T-cell (primary cell): ENCODE measurements around the gene HAPLN3. TPM values are rescaled to one million over a fixed set of nuclear protein-coding genes. Genes with fewer than 3 reads are reported as not detected.

Source experiments
- ATAC-seq, 4 experiments: fragments of 200-7000 bp in 3 of 4; fragments of 150-1000 bp in 1 of 4; cut with Tn5 transposase; replicated peaks in 1 of 4; 1 replicate in 3 of 4; 2 replicates in 1 of 4; pipeline ENCODE4 v1.10.0; 2021; ENCODE audit warnings: moderate library complexity in 3 of 4, mild to moderate bottlenecking in 2 of 4, moderate number of reproducible peaks in 1 of 4
- CTCF ChIA-PET, 2 donors: fragments of 300-600 bp; sonication (Branson Sonifier 250); formaldehyde crosslinking; loops; one replicate each; lab custom pipeline; 2022; ENCODE audit warnings: antibody characterized with exemption in 2 of 2; lab: Charles Lee
- POLR2A ChIA-PET, 2 donors: fragments of 300-600 bp; sonication (Branson Sonifier 250); formaldehyde crosslinking; loops; one replicate each; lab custom pipeline; 2022; ENCODE audit warnings: antibody characterized with exemption in 2 of 2; lab: Charles Lee
- DNase-seq, 35 experiments: peaks; one replicate each; pipeline versions ENCODE4 v3.0.0 to v3.0.0-alpha.2; 2013 to 2023
- H3K27ac ChIP-seq: one replicate; pipeline ENCODE4 v1.5.1; 2013; ENCODE audit warnings: low read length
- H3K27me3 ChIP-seq, 2 experiments: replicated peaks in 1 of 2; 1 replicate in 1 of 2; 2 replicates in 1 of 2; pipeline versions ENCODE4 v1.6.1 to v1.7.0; 2013; ENCODE audit warnings: low read length in 1 of 2, mixed read lengths in 1 of 2; ENCODE audit not compliant: control insufficient read depth in 2 of 2, insufficient read depth in 2 of 2; ENCODE audit errors: extremely low read depth in 1 of 2
- H3K36me3 ChIP-seq, 2 donors: 1 replicate in 1 of 2; 2 replicates in 1 of 2; pipeline versions ENCODE4 v1.6.1 to v1.7.0; 2013; ENCODE audit warnings: low read length in 1 of 2; ENCODE audit not compliant: control insufficient read depth in 2 of 2, insufficient read depth in 1 of 2; ENCODE audit errors: extremely low read depth in 1 of 2
- H3K4me1 ChIP-seq, 2 experiments: 1 replicate in 1 of 2; 2 replicates in 1 of 2; pipeline versions ENCODE4 v1.6.1 to v1.7.0; 2013; ENCODE audit warnings: low read length in 2 of 2, mixed read lengths in 1 of 2; ENCODE audit not compliant: insufficient read depth in 2 of 2, control insufficient read depth in 1 of 2; ENCODE audit errors: extremely low read depth in 1 of 2
- H3K4me3 ChIP-seq, 2 donors: 1 replicate in 1 of 2; 2 replicates in 1 of 2; pipeline versions ENCODE4 v1.5.1 to v1.7.0; 2013; ENCODE audit warnings: mild to moderate bottlenecking in 2 of 2, low read length in 1 of 2, moderate library complexity in 1 of 2; ENCODE audit not compliant: control insufficient read depth in 1 of 2; ENCODE audit errors: extremely low read depth in 1 of 2
- H3K9me3 ChIP-seq: 2 replicates; pipeline ENCODE4 v1.7.0; 2013
- H3K27ac Mint-ChIP-seq, 2 donors: one replicate each; pipeline ENCODE4 v1.8.0; 2020 to 2021; ENCODE audit warnings: mild to moderate bottlenecking in 2 of 2, mixed read lengths in 2 of 2
- H3K27me3 Mint-ChIP-seq, 2 donors: one replicate each; pipeline ENCODE4 v1.8.0; 2021 to 2022; ENCODE audit warnings: mixed read lengths in 2 of 2
- H3K36me3 Mint-ChIP-seq: one replicate; pipeline ENCODE4 v1.8.0; 2021; ENCODE audit warnings: mixed read lengths
- H3K4me1 Mint-ChIP-seq, 3 donors: one replicate each; pipeline ENCODE4 v1.8.0; 2020 to 2022; ENCODE audit warnings: mixed read lengths in 3 of 3, mild to moderate bottlenecking in 1 of 3
- H3K4me3 Mint-ChIP-seq, 3 donors: one replicate each; pipeline ENCODE4 v1.8.0; 2020 to 2022; ENCODE audit warnings: mild to moderate bottlenecking in 3 of 3, mixed read lengths in 3 of 3, moderate library complexity in 3 of 3
- H3K9me3 Mint-ChIP-seq, 3 donors: one replicate each; pipeline ENCODE4 v1.8.0; 2020 to 2022; ENCODE audit warnings: mixed read lengths in 3 of 3
- WGBS: methylation state at CpG from one replicate; pipeline ENCODE4 v1.1.5; 2013; ENCODE audit warnings: missing lambda C conversion rate; ENCODE audit not compliant: insufficient coverage; 5-methylcytosine and 5-hydroxymethylcytosine counted together
- total RNA-seq, 35 experiments: library from RNA in 6 of 35; stranded (reverse) in 6 of 35; fragments of 120-200 nt in 1 of 35; gene quantifications; one replicate each; pipeline versions ENCODE4 v1.2.1 to v1.2.4 and lab custom pipeline; 2013 to 2026

The HAPLN3 gene
- total RNA-seq, 5 donors from 2014 or later (not counting 1 experiment from before 2014, with no cell fraction given) = 86.2 to 187 (median 156) TPM

GRCh38 chr15:88839961-88840360, 55.4 kb downstream of the HAPLN3 start:
- Mint-ChIP-seq H3K9me3 (no peaks in the 10 kb centered on the region), H3K27me3 (peaks cover 5 to 7% of the 10 kb centered on the region in 2 donors), H3K4me3 (no peak overlapping the region), H3K27ac (no peak overlapping the region), H3K36me3 (no peaks in the 10 kb centered on the region), H3K4me1 (peaks cover 0 to 2% (median 0%) of the 10 kb centered on the region in 3 donors)
- ChIA-PET CTCF (interaction anchor here in 1 of 2 donors (0.5 kb wide), 1 partner anchor 13 kb away, joined by 3 read pairs; no protein-coding TSS in a partner anchor), POLR2A (interaction anchor here in 1 of 2 donors (0.5 kb wide), 1 partner anchor 371 kb away, joined by 7 read pairs; no protein-coding TSS in a partner anchor)
- WGBS = 81% methylated on average over 14 of the region's 16 CpGs
- ATAC-seq (no peak), DNase-seq (no peak)
- Histone ChIP-seq H3K27me3 (peaks cover 0 to 19% of the 10 kb centered on the region in 2 experiments), H3K9me3 (no peaks in the 10 kb centered on the region), H3K4me1 (no peaks in the 10 kb centered on the region), H3K27ac (no peak overlapping the region), H3K36me3 (no peaks in the 10 kb centered on the region), H3K4me3 (no peak overlapping the region)

DNA sequence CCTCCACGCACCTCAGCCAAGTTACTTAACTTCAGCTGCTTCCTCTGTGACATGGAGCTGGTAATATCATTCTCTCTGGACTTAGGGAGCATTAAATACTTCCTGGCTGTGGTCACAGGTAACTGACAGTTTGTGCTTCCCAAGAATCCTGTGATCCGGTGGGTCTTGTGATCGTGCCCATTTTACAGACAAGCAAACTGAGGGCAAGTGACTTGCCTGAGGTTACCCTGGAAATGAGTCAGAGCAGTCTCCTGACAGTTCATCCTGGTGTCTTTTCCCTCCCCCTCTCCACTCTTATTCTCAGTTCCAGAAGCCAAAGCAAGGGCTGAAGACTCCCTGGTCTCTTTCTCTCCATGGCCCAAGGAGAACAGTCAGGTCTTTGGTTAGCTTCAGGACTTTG, 56.2 kb downstream of the HAPLN3 start:
- no peak for ATAC-seq

GRCh38 chr15:88838667-88839066, 56.7 kb downstream of the HAPLN3 start:
- H3K27me3 ChIP-seq = peaks cover 0 to 17% of the 10 kb centered on the region in 2 experiments
- DNase-seq (no peak), ATAC-seq (no peak)
- Mint-ChIP-seq H3K27me3 (peaks cover 5 to 7% of the 10 kb centered on the region in 2 donors), H3K36me3 (no peaks in the 10 kb centered on the region), H3K27ac (no peak overlapping the region), H3K9me3 (no peaks in the 10 kb centered on the region), H3K4me1 (peaks cover 0 to 4% (median 2%) of the 10 kb centered on the region in 3 donors), H3K4me3 (no peak overlapping the region)
- H3K4me3 ChIP-seq = no peak overlapping the region
- no peaks in the 10 kb centered on the region for H3K36me3 ChIP-seq
- H3K27ac ChIP-seq = no peak overlapping the region
- H3K9me3 ChIP-seq = no peaks in the 10 kb centered on the region
- no peaks in the 10 kb centered on the region for H3K4me1 ChIP-seq
- CTCF ChIA-PET = no interaction called here
- POLR2A ChIA-PET = no interaction called here
- 83% methylated on average over 14 of the region's 18 CpGs for WGBS

More for the DNA sequence above, 56.2 kb downstream of the HAPLN3 start:
- POLR2A ChIA-PET = no interaction called here
- Mint-ChIP-seq H3K36me3 (no peaks in the 10 kb centered on the region), H3K4me3 (no peak overlapping the region), H3K27me3 (peaks cover 5 to 7% of the 10 kb centered on the region in 2 donors), H3K9me3 (no peaks in the 10 kb centered on the region), H3K27ac (no peak overlapping the region), H3K4me1 (peaks cover 0 to 4% (median 1%) of the 10 kb centered on the region in 3 donors)
- no peak for DNase-seq
- CTCF ChIA-PET = no interaction called here
- Histone ChIP-seq H3K9me3 (no peaks in the 10 kb centered on the region), H3K27ac (no peak overlapping the region), H3K36me3 (no peaks in the 10 kb centered on the region), H3K27me3 (peaks cover 0 to 19% of the 10 kb centered on the region in 2 experiments), H3K4me3 (no peak overlapping the region), H3K4me1 (no peaks in the 10 kb centered on the region)
- WGBS = 82% methylated on average over 3 of the region's 3 CpGs

GRCh38 chr15:88835646-88836045, 59.7 kb downstream of the HAPLN3 start:
- Mint-ChIP-seq H3K27ac (no peak overlapping the region), H3K4me1 (peaks cover 0 to 4% (median 2%) of the 10 kb centered on the region in 3 donors), H3K27me3 (peaks cover 5 to 7% of the 10 kb centered on the region in 2 donors), H3K4me3 (no peak overlapping the region), H3K36me3 (no peaks in the 10 kb centered on the region), H3K9me3 (no peaks in the 10 kb centered on the region)
- Histone ChIP-seq H3K36me3 (no peaks in the 10 kb centered on the region), H3K9me3 (no peaks in the 10 kb centered on the region), H3K4me1 (no peaks in the 10 kb centered on the region), H3K27me3 (peaks cover 0 to 14% of the 10 kb centered on the region in 2 experiments), H3K4me3 (no peak overlapping the region), H3K27ac (no peak overlapping the region)
- POLR2A ChIA-PET = no interaction called here
- DNase-seq (no peak), ATAC-seq (no peak)
- WGBS = no CpG with 5 or more reads among the region's 2 CpGs
- CTCF ChIA-PET = interaction anchor here in 1 of 2 donors (3.0 kb wide), 1 partner anchor 211 kb away, joined by 9 read pairs; no protein-coding TSS in a partner anchor

- peaks cover 0 to 4% (median 2%) of the 10 kb centered on the region in 3 donors for H3K4me1 Mint-ChIP-seq
- H3K27ac Mint-ChIP-seq = no peak overlapping the region
- Histone ChIP-seq H3K4me1 (no peaks in the 10 kb centered on the region), H3K36me3 (no peaks in the 10 kb centered on the region), H3K4me3 (no peak overlapping the region), H3K9me3 (no peaks in the 10 kb centered on the region), H3K27ac (no peak overlapping the region), H3K27me3 (peaks cover 0 to 14% of the 10 kb centered on the region in 2 experiments)
- no peaks in the 10 kb centered on the region for H3K9me3 Mint-ChIP-seq
- H3K27me3 Mint-ChIP-seq = peaks cover 5 to 7% of the 10 kb centered on the region in 2 donors
- no CpG with 5 or more reads among the region's 4 CpGs for WGBS
- no peaks in the 10 kb centered on the region for H3K36me3 Mint-ChIP-seq
- CTCF ChIA-PET = interaction anchor here in 1 of 2 donors (0.6 to 3.0 kb wide), 2 partner anchors 211 to 220 kb away, joined by 6 to 9 read pairs; no protein-coding TSS in a partner anchor
- DNase-seq (no peak), ATAC-seq (no peak)
- POLR2A ChIA-PET = no interaction called here
- no peak overlapping the region for H3K4me3 Mint-ChIP-seq
Observed at GRCh38 chr15:88835119-88835518, 60.2 kb downstream of the HAPLN3 start.

GRCh38 chr15:88834211-88834812, 61.0 kb downstream of the HAPLN3 start:
- Histone ChIP-seq H3K4me1 (no peaks in the 10 kb centered on the region), H3K27ac (no peak overlapping the region), H3K4me3 (no peak overlapping the region), H3K36me3 (no peaks in the 10 kb centered on the region), H3K27me3 (peaks cover 0 to 14% of the 10 kb centered on the region in 2 experiments), H3K9me3 (no peaks in the 10 kb centered on the region)
- Mint-ChIP-seq H3K36me3 (no peaks in the 10 kb centered on the region), H3K4me1 (peaks cover 0 to 4% (median 2%) of the 10 kb centered on the region in 3 donors), H3K9me3 (no peaks in the 10 kb centered on the region), H3K27me3 (peaks cover 3 to 4% of the 10 kb centered on the region in 2 donors), H3K27ac (no peak overlapping the region), H3K4me3 (no peak overlapping the region)
- DNase-seq = peak in 17 of 35 experiments; percentile 2 to 41 (median 7)
- CTCF ChIA-PET = interaction anchor here in 1 of 2 donors (0.6 to 3.0 kb wide), 2 partner anchors 210 to 221 kb away, joined by 6 to 9 read pairs; no protein-coding TSS in a partner anchor
- POLR2A ChIA-PET = no interaction called here
- WGBS = 60% methylated on average over 7 of the region's 14 CpGs
- peak in 1 of 4 experiments; percentile 26 for ATAC-seq
